IPS DF 6.9 (cell line): Measurements from ENCODE around the gene SYT17.
"Not testable (repeated sequence)": the region's sequence is repeated elsewhere in the genome, so short reads cannot be mapped to it uniquely, and the experiment has no call there.

Experiments
- DNase-seq: peaks from one replicate; pipeline ENCODE4 v3.0.0-alpha.2; 2013; ENCODE audit warnings: low read depth, low spot score
- H3K27ac ChIP-seq: one replicate; pipeline ENCODE4 v1.5.1; 2013; ENCODE audit warnings: low read length, control low read depth
- H3K27me3 ChIP-seq: 2 replicates; pipeline ENCODE4 v1.6.1; 2013; ENCODE audit warnings: mild to moderate bottlenecking, low read length; ENCODE audit not compliant: control insufficient read depth, insufficient read depth
- H3K36me3 ChIP-seq: 2 replicates; pipeline ENCODE4 v1.6.1; 2013; ENCODE audit warnings: low read length; ENCODE audit not compliant: control insufficient read depth, insufficient read depth
- H3K4me1 ChIP-seq: 2 replicates; pipeline ENCODE4 v1.6.1; 2013; ENCODE audit warnings: low read length; ENCODE audit not compliant: control insufficient read depth, insufficient read depth
- H3K4me3 ChIP-seq: 2 replicates; pipeline ENCODE4 v1.5.1; 2013; ENCODE audit warnings: mild to moderate bottlenecking, low read length
- H3K9me3 ChIP-seq: 2 replicates; pipeline ENCODE4 v1.6.1; 2013; ENCODE audit warnings: low read length, inconsistent platforms; ENCODE audit not compliant: control insufficient read depth, insufficient read depth
- WGBS: extraction: QIAGEN DNeasy Blood & Tissue Kit; methylation state at CpG from one replicate; pipeline ENCODE4 v1.1.7; 2013; ENCODE audit warnings: mixed read lengths, missing lambda C conversion rate; ENCODE audit not compliant: insufficient read length, insufficient coverage; 5-methylcytosine and 5-hydroxymethylcytosine counted together

Gene SYT17

DNA sequence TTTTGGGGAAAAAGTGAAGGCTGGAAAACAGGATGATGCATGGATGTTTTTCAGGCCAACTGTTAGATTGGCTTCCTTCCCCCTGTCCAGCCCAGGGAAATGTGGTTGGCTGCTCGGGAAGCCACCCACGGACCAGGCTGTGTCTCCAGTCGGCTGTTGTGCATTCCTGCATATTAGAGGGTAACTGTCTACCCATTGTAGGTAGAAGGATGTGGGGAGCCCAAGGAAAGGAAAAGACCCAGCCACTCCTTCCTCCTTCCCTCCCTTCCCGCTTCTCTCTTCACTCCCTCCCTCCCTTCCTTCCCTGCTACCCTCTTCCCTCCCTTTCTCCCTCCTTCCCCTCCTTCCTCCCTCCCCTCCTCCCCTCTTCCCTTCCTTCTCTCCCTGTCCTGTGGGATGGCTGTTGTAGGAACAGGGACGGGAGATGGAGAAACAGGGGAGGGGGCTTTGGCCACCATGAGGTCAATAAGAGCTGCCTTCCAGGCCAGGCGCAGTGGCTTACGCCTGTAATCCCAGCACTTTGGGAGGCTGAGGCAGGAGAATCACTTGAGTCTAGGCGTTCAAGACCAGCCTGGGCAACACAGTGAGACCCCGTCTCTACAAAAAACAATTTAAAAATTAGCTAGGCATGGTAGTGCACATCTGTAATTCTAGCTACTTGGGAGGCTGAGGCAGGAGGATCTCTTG is 16.9 kb downstream of the SYT17 start:
- Histone ChIP-seq H3K4me3 (no peak overlapping the region), H3K4me1 (peaks cover 7% of the 10 kb centered on the region), H3K9me3 (no peaks in the 10 kb centered on the region), H3K27ac (no peak overlapping the region), H3K36me3 (no peaks in the 10 kb centered on the region), H3K27me3 (no peaks in the 10 kb centered on the region)
- DNase-seq, result no peak
- WGBS, result no CpG with 5 or more reads among the region's 9 CpGs

DNA sequence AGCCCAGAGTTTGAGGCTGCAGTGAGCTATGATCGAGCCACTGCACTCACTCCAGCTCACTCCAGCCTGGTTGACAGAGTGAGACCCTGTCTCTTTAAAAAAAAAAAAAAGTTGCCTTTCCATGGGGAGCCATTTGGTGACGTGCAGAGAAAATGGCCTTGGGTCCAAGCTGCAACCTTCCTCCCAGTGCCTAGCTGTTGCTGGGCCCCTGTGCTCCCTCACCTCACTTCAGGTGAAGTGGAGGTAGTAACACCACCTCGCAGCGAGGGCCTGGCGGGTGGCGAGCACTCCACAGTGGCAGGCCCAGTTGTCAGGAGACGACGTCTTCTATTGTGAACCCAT is 17.4 kb downstream of the SYT17 start:
- no peaks in the 10 kb centered on the region for H3K36me3 ChIP-seq
- no peaks in the 10 kb centered on the region for H3K27me3 ChIP-seq
- no peaks in the 10 kb centered on the region for H3K9me3 ChIP-seq
- H3K4me3 ChIP-seq, result no peak overlapping the region
- no peak for DNase-seq
- peaks cover 7% of the 10 kb centered on the region for H3K4me1 ChIP-seq
- WGBS, result no CpG with 5 or more reads among the region's 8 CpGs
- no peak overlapping the region for H3K27ac ChIP-seq

DNA sequence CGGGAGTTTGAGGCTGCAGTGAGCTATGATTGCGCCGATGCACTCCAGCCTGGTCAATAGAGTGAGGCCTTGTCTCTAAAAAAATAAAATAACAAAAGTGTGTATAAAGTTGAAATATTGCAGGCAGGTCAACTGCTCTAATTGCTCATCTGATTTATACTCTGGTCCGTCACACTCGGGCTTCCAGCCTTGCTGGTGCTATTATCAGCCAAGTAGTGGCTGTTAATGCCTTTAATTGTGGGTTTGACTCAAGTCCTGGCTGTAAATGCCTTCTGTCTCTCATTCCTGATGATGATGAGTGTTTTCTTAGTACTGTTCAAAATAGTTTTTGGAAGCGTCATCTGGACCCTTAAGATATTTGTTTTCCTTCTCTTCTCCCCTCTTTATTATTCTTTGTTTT is 18.4 kb downstream of the SYT17 start:
- no peaks in the 10 kb centered on the region for H3K27me3 ChIP-seq
- no peaks in the 10 kb centered on the region for H3K9me3 ChIP-seq
- H3K4me1 ChIP-seq, result peaks cover 7% of the 10 kb centered on the region
- H3K4me3 ChIP-seq, result no peak overlapping the region
- H3K27ac ChIP-seq, result no peak overlapping the region
- no peak for DNase-seq
- H3K36me3 ChIP-seq, result no peaks in the 10 kb centered on the region
- WGBS, result no CpG with 5 or more reads among the region's 6 CpGs

DNA sequence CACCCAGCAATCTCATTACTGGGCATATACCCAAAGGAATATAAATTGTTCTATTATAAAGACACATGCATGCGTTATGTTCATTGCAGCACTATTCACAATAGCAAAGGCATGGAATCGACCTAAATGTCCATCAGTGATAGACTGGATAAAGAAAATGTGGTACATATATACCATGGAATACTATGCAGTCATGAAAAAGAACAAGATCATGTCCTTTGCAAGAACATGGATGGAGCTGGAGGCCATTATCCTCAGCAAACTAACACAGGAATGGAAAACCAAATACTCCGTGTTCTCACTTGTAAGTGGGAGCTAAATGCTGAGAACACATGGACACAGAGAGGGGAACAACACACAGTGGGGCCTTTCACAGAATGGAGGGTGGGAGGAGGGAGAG is 19.9 kb downstream of the SYT17 start:
- WGBS, result no CpG with 5 or more reads among the region's 3 CpGs
- DNase-seq, H3K4me1 ChIP-seq, H3K27ac ChIP-seq, H3K27me3 ChIP-seq, H3K4me3 ChIP-seq, H3K36me3 ChIP-seq, H3K9me3 ChIP-seq: not testable (repeated sequence)

DNA sequence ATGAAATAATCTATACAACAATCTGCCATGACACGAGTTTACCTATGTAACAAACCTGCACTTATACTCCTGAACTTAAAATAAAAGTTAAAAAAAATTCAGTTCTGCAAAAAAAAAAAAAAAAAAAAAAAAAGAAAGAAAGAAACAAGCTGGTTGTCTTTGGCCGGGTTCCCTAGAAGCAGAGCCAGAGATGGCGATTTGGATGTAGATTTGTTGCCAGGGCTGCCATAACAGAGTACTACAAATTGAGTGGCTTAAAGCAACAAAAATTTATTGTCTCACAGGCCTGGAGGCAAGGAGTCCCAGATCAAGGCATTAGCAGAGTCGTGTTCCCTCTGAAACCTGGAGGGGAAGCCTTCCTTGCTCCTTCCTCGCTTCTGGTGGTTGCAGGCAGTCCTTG is 20.4 kb downstream of the SYT17 start:
- Histone ChIP-seq H3K36me3 (no peaks in the 10 kb centered on the region), H3K4me3 (no peak overlapping the region), H3K9me3 (no peaks in the 10 kb centered on the region), H3K27ac (no peak overlapping the region), H3K27me3 (no peaks in the 10 kb centered on the region), H3K4me1 (peaks cover 7% of the 10 kb centered on the region)
- no peak for DNase-seq
- no CpG with 5 or more reads among the region's 5 CpGs for WGBS

DNA sequence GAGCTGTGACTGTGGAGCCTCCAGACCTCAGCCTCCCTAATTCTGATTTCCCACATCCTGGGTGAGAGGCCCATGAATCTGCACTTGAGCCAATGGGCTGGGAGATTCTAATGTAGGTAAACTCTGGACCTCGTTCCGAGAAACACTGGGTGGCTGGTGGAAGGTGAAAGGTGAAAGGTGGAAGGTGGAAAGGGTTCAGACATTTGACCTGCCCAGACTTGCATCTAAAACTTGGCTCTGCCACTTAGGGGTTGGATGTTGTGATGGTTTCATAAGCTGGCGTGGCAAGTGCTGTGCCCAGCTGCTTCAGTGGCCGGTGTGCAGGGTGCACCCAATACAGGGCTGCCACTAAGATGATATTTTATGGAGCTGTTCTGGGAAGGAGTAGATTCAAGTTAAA is 24.8 kb downstream of the SYT17 start:
- Histone ChIP-seq H3K36me3 (no peaks in the 10 kb centered on the region), H3K27ac (no peak overlapping the region), H3K27me3 (no peaks in the 10 kb centered on the region), H3K9me3 (no peaks in the 10 kb centered on the region), H3K4me3 (no peak overlapping the region), H3K4me1 (no peaks in the 10 kb centered on the region)
- no peak for DNase-seq
- no CpG with 5 or more reads among the region's 4 CpGs for WGBS

DNA sequence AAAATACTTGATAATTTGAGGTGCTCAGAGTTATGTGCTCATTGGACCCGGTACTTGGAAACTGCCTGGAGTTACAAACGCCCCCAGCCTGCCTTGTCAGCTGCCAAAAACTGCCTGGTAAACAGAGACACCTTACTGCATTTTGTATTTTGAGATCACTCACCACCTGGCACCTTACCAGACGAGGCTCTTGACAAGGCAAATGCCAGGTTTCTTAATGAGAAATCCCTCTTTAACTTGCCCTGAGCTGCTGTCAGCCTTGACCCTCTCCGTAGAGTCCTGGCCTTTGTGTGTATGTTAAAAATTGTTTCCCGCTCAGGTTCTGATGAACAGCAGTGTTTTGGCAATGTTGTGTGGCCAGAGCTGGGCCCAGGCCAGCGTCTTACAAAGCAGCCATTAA is 28.8 kb downstream of the SYT17 start:
- H3K27me3 ChIP-seq, result no peaks in the 10 kb centered on the region
- no peak for DNase-seq
- H3K9me3 ChIP-seq, result no peaks in the 10 kb centered on the region
- H3K4me3 ChIP-seq, result no peak overlapping the region
- H3K36me3 ChIP-seq, result no peaks in the 10 kb centered on the region
- WGBS, result no CpG with 5 or more reads among the region's 6 CpGs
- no peaks in the 10 kb centered on the region for H3K4me1 ChIP-seq
- no peak overlapping the region for H3K27ac ChIP-seq

DNA sequence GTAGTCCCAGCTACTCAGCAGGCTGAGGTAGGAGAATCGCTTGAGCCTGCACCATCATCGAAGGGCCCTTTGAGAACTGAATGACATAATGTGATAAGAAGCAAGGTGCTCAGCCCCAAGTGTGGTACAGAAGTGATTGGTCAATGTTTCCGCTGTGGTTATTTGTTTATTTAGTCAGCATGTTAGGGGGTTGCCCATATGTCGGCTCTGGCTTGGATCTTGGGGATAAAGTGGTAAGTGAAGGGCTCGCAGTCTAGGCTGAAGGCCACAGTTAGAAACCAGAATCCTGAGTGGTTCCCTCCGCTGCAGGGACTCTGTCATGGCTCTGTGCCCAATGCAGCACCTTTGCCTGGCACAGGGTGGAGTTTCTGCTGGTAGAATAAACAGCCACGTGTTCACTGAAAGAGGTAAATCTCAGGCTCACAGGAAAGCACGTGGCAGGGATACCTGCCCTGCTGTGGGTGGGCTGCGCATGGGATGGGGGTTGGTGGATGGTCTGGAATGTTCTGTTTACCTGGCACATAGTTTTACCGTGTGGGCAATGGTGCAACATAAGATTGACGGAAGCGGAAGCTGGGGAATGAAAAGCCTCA is 35.4 kb downstream of the SYT17 start:
- Histone ChIP-seq H3K4me3 (no peak overlapping the region), H3K27ac (no peak overlapping the region), H3K36me3 (no peaks in the 10 kb centered on the region), H3K27me3 (no peaks in the 10 kb centered on the region), H3K4me1 (no peaks in the 10 kb centered on the region), H3K9me3 (no peaks in the 10 kb centered on the region)
- DNase-seq, result no peak
- WGBS, result no CpG with 5 or more reads among the region's 12 CpGs

DNA sequence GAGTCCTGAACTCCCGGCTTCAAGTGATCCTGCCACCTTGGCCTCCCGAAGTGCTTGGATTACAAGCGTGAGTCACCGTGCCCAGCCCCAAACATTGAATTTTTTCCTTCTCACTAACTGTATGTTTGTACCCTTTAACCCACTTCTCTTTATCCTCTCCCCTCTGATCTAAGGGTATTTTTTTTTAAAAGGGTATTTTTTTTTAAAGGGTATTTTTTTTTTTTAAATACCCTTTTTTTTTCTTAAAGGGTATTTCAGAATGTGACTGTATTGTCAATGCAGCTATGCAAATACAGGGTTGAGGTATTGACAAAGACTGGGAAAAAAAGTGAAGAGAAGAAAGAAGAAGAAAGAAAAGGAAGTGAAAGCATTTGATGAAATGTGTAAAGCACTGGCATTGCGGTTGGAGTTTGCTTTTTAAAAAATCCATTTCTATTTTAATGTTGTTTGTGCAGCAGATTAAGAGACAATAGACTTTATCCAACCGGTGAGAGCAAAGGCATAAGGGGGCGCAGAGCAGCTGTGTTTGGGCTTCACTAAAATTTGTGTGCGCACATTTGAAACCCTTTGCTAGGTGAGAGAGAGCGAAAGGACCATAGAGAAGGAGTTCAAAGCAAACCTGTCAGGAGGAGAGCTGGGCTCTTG is 42.4 kb downstream of the SYT17 start:
- no peaks in the 10 kb centered on the region for H3K9me3 ChIP-seq
- no peaks in the 10 kb centered on the region for H3K36me3 ChIP-seq
- no peak overlapping the region for H3K4me3 ChIP-seq
- H3K27ac ChIP-seq, result no peak overlapping the region
- no peaks in the 10 kb centered on the region for H3K27me3 ChIP-seq
- no peak for DNase-seq
- no CpG with 5 or more reads among the region's 9 CpGs for WGBS
- no peaks in the 10 kb centered on the region for H3K4me1 ChIP-seq

DNA sequence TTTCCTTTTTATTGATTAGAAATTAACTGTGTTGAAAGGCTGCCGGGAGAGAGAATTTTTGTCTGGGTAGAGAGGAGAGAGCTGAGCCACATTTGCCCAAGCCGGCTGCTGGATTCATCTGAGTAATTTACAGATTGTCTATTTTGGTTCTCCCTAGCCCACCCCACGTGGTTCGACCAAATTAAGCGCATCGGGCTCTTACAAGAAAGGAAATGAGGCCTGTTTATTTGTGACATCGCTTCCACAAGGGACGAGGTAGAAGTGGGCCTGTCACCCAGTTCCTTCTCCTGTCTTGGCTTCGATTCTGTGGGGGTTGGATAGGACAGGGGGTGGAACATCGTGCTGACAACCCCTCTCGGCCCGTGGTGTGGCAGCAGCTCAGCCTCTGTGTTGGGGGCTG is 42.9 kb downstream of the SYT17 start:
- no peak overlapping the region for H3K4me3 ChIP-seq
- no peaks in the 10 kb centered on the region for H3K4me1 ChIP-seq
- no CpG with 5 or more reads among the region's 12 CpGs for whole genome bisulfite sequencing
- H3K36me3 ChIP-seq, result no peaks in the 10 kb centered on the region
- no peaks in the 10 kb centered on the region for H3K9me3 ChIP-seq
- no peak overlapping the region for H3K27ac ChIP-seq
- H3K27me3 ChIP-seq, result no peaks in the 10 kb centered on the region
- no peak for DNase-seq

DNA sequence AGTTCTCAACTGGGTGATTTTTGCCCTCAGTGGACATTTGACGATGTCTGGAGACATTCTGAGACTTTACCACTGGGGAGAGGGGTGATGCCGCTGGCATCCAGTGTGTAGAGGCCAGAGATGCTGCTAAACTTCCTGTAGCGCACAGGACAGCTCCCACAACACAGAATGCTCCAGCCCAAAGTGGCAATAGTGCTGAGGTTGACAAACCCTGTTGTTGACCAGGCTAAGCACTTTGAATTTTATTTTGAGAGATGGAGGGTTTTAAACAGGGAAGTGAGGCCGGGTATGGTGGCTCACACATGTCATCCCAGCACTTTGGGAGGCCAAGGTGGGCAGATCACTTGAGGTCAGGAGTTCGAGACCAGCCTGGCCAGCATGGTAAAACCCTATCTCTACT is 44.0 kb downstream of the SYT17 start:
- no peaks in the 10 kb centered on the region for H3K27me3 ChIP-seq
- no peak for DNase-seq
- H3K9me3 ChIP-seq, result no peaks in the 10 kb centered on the region
- no peaks in the 10 kb centered on the region for H3K4me1 ChIP-seq
- H3K36me3 ChIP-seq, result no peaks in the 10 kb centered on the region
- H3K27ac ChIP-seq, result no peak overlapping the region
- no CpG with 5 or more reads among the region's 5 CpGs for WGBS
- no peak overlapping the region for H3K4me3 ChIP-seq
